Renal cortical epithelial cell (primary cell): ENCODE measurements around the gene ZDHHC15. TPM values are rescaled to one million over a fixed set of nuclear protein-coding genes. Genes with fewer than 3 reads are reported as not detected.
A peak's percentile ranks its signal among the peaks of the same experiment; 100 is the strongest.
"Not testable (repeated sequence)": the region's sequence is repeated elsewhere in the genome, so short reads cannot be mapped to it uniquely, and the experiment has no call there.

Experiments
- DNase-seq: peaks from one replicate; pipeline ENCODE4 v3.0.0-alpha.2; 2011; ENCODE audit warnings: low read depth
- total RNA-seq: library from RNA; depleted of rRNA; stranded (reverse); fragments of >200 nt; gene quantifications from 2 replicates; pipeline ENCODE4 v1.2.3, GENCODE V29; 2014

Gene ZDHHC15, protein sequence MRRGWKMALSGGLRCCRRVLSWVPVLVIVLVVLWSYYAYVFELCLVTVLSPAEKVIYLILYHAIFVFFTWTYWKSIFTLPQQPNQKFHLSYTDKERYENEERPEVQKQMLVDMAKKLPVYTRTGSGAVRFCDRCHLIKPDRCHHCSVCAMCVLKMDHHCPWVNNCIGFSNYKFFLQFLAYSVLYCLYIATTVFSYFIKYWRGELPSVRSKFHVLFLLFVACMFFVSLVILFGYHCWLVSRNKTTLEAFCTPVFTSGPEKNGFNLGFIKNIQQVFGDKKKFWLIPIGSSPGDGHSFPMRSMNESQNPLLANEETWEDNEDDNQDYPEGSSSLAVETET
- 1.2 and 2.8 TPM in 2 replicates for total RNA-seq

DNA sequence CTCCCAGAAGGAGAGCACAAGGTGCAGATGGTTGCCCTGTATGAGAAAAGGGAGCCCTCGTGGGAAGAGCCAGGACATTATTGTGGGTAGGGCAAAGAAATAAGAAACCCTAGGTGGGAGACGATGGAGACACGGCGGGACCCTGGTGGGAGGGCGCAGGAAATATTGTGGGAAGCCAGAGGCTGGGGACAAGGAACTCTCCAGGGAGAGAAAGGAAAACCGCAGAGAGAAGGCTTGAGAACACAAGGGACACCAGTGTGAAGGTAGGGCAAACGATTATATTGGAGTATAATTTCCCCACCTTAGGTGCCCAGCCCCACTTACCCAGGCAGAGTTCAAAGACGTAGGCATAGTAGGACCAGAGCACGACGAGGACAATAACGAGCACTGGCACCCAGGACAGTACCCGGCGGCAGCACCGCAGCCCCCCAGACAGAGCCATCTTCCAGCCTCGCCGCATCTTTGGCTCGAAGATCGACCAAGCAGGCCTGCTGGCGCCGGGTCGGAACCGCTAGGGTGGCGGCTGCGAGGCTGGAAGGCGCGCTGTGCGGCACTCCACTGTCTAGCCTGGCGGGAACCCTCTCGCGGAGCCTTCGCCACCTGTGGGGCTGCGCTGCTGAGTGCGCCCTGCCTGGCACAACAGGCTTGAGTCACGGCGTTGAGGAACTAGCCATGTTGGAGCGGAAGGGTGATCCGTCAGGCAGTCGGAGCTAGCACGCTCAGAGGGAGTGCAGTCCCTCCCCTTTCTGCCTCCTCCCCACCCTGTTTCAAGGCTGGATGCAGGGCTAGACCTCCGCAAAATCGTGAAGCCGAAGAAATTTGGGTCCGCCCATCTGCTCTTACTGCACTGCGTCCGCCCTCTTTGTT is at the start of gene ZDHHC15:
Gene ZDHHC15 (minus strand): TSS at position 473 of the 867 bp plus-strand sequence. CDS start 13 bp downstream, at position 460.
- DNase-seq, result peak; percentile 35

DNA sequence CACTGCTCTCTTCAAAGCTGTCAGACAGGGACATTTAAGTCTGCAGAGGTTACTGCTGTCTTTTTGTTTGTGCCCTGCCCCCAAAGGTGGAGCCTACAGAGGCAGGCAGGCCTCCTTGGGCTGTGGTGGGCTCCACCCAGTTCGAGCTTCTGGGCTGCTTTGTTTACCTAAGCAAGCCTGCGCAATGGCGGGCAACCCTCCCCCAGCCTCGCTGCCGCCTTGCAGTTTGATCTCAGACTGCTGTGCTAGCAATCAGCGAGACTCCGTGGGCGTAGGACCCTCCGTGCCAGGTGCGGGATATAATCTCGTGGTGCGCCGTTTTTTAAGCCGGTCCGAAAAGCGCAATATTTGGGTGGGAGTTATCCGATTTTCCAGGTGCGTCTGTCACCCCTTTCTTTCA is 37.7 kb upstream of the ZDHHC15 start:
- not testable (repeated sequence) for DNase-seq

- peak; percentile 10 for DNase-seq
Observed at GRCh38 chrX:75547783-75548182, 24.9 kb upstream of the ZDHHC15 start.

DNA sequence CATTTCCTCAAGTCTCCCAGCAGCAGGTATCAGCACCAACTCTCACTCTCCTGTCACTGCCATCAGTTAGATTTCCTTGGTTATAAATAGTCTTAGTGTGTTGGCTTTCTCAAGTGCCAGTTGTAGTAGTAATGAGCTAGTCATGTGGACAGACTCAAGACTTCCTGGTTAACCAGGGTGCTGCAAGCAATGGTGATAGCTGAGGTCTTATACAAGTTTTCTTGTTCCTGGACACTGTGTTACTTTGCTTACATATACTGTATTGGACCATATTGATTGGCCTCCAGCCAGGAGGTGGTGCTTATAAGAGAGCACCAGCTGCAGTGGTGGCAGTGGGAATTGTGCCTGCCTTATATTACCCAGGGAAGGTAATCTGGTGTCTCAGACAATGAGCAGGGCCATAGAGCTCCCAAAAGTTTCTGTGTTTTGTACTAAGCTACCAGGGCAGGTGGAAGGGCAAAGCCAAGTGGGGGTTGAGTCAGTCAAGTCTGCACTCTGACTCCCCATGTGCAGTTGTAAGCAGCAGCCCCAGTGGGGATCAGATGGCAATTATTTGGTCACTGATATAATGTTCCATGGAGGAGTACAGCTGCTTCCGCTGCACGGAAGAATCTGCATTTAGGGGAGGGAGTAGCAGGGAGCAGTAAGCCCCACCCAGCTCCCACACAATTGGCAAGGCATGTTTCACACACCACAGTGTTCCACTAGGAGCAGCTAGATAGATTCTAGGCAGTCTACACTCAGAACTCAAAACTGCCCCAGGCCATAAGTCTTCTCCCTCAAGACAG is 24.1 kb upstream of the ZDHHC15 start:
- DNase-seq, result no peak

DNA sequence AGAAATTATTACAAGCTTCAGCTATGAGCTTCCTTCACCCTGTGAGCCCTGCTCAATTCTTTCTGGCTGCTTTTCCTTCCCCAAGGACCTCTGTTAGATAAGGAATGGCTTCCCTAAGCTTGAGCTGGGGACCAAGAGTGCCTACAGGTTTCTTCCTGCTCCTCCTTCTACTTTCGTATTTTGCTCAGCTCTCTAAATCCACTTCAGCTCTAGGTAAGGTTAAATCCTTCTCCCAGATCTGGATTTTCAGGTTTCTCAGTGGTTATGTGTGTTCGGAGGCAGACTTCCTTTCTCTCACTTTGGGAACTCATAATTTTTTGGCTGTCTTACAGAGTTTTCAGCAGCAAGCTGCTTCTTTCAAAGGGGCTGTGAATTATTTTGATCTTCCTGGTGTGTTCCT is 21.9 kb upstream of the ZDHHC15 start:
- no peak for DNase-seq

DNA sequence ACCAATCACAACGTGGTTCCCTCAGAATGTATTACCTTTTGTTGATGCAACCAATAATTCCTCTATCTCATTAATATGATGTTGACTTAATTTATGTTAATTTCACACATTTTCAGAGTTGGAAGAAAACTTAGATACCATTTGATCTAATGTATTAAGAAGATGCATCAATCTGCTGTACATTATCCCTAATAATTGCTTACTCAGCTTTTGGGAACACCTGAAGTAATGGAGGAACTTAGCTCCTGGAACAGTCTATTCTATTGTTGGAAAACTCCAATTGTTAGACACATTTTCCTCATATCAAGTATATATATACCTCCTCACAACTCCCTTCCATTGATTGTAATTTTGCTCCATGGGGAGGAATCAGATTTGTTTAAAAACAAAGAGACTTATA is 38.9 kb downstream of the ZDHHC15 start:
- DNase-seq, result no peak

DNA sequence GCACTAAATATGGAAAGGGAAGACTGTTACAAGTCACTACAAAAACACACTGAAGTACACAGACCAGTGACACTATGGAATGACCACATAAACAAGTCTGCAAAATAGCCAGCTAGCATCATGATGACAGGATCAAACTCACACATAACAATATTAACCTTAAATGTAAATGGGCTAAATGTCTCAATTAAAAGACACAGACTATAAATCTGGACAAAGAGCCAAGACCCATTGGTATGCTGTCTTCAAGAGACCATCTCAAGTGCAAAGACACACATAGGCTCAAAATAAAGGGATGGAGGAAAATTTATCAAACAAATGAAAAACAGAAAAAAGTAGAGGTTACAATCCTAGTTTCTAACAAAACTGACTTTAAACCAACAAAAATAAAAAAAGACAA is 61.1 kb downstream of the ZDHHC15 start:
- not testable (repeated sequence) for DNase-seq

DNA sequence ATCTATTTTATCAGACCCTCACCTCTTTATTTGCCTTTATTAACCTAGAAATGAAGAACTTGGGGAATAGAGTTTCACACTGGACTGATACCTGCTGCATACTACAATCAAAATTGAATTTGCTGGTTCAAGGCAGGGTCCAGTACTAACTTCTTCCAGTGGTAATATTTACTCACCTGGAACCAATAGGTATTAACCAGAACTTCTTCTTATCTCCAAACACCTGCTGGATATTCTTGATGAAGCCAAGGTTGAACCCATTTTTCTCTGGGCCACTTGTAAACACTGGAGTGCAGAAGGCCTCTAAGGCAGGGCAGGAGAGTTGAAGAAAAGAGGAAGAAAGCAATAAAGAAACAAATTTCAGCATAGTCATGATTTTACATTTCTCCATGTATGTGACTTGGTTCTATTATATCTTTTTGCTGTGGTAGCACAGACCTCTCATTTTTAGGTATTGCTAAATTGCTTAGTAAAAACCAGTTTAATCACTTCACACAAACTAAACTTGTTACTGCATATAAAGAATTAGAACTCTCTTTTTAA is 101.1 kb downstream of the ZDHHC15 start:
- DNase-seq, result no peak

- not testable (repeated sequence) for DNase-seq
Observed at GRCh38 chrX:75407153-75407552, 115.7 kb downstream of the ZDHHC15 start.

DNA sequence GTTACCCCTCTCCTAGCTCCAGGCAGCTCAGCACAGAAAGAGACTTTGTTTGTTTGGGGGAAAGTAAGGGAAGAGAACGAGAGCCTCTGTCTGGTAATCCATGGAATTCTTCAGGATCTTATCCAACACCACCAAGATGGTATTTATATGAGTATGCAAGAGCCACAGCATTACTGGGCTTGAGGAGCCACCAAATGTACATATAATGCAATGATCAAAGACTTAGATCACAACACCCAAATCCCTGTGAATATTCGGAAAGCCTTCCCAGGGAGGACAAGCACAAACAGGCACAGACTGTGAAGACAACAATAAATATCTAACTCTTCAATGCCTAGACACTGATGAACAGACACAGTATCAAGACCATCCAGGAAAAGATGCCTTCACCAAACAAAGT is 132.4 kb downstream of the ZDHHC15 start:
- DNase-seq, result no peak

DNA sequence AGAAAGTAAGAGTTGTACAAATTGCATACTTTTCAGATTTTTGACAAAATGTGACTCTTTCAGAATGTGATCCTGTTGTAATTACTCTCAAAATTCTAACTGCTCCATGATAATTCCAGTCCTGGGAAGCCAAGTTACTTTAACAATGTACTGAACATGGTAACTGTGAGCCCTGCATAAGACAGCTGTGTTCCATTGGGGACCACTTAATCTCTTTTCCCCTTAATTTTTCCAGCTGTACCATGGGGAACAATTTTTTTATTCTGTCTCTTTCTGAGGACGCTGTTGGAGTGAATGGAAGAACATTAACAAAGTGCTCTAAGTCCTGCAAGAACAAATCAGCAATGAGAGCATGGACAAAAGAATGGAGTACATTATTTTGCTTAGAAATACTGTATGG is 153.1 kb downstream of the ZDHHC15 start:
- no peak for DNase-seq

- no peak for DNase-seq
Observed at GRCh38 chrX:75366861-75367260, 156.0 kb downstream of the ZDHHC15 start.

DNA sequence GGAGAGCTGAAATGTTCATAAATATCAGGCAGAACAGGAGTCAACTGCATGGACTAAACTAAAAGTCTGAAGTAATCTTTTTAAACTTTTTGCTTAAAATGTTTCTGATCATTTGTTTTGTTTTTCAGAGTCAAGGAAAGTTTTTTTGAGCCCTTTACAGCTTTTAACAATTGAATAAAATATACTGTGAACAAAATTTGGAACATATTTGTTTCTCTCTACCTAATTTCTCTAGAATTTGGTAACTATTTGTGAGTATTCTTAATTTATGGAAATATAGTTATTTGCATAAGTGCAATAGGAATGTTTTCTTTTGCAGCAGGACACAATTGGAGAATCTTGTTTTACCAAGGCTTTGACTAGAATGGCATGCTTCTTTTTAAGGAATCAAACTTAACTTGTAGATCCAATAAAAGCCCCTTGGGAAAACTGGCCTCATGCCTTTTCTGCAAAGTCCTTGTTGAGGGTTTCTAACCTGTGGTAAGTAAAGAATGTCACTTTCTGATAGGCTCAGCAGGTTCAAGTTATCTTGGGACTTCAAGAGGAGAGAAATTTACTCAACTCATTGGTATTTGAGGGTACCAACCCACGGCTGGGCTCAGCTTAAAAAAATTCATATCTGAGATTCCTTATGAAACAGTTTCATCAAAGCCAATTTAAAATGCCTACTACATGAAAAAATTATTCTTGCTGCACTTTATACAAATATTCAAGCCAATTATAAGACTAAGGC is 157.4 kb downstream of the ZDHHC15 start:
- DNase-seq, result no peak

DNA sequence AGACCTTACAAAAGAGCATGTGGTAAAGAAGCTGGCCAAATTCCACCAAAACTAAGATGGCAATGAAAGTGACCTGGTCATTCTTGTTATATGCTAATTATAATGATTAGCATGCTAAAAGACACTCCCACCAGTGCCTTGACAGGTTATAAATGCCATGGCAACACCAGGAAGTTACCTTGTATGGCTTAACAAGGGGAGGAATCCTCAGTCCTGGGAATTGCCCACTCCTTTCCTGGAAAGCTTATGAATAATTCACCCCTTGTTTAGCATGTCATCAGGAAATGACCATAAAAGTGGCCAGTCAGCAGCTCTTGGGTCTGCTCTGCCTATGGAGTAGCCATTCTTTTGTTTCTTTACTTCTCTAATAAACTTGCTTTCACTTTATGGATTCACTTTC is 161.0 kb downstream of the ZDHHC15 start:
- DNase-seq, result no peak

DNA sequence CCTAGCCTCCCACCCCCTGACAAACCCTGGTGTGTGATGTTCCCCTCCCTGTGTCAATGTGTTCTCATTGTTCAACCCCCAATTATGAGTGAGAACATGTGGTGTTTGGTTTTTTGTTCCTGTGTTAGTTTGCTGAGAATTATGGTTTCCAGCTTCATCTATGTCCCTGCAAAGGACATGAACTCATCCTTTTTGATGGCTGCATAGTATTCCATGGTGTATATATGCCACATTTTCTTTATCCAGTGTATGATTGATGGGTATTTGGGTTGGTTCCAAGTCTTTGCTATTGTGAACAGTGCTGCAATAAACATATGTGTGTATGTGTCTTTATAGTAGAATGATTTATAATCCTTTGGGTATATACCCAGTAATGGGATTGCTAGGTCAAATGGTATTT is 174.2 kb downstream of the ZDHHC15 start:
- DNase-seq, result not testable (repeated sequence)

DNA sequence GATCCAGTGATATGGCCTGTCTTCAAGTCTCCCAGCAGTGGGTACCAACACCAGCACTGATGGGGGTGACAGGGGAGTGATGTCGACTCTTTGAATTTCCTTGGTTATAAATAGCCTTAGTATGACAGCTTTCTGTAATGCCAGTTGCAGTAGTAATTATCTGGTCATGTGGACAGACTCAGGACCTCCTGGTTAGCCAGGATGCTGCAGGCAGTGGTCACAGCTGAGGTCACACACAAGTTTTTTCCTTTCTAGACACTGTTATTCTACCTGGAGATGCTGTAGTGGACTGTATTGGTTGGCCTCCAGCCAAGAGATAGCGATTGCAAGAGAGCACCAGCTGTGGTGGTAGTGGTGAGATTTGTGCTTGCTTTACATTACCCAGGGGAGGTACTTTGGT is 185.3 kb downstream of the ZDHHC15 start:
- no peak for DNase-seq

DNA sequence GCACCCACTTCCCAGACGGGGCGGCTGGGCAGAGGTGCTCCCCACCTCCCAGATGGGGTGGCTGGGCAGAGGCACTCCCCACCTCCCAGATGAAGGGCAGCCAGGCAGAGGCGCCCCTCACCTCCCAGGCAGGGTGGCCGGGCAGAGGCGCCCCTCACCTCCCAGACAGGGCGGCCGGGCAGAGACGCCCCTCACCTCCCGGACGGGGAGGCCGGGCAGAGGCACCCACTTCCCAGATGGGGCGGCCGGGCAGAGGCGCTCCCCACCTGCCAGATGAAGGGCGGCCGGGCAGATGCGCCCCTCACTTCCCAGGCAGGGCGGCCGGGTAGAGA is 187.7 kb downstream of the ZDHHC15 start:
- no peak for DNase-seq

- DNase-seq, result not testable (repeated sequence)
Observed at GRCh38 chrX:75334407-75335126, 188.3 kb downstream of the ZDHHC15 start.

DNA sequence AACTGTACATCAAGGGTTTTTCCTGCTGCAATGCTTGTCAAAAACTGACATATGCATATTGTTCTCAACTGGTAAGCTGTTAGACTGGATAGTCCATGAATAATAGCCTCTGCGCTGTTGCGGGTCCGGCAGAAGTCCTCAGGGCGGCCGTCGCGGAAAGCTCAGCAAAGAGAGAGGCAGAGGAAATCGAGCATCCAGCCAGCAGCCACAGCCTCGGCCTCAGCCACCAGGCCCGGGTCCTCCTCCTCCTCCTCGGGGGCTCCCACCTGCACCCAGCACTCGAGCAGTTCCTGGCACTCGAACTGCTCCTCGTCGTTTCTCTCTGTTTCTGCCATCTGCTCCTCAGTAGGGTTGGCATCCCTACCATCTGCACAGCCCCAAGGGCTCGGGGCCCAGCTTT is 195.2 kb downstream of the ZDHHC15 start:
- no peak for DNase-seq
